ENCODE measurements around the gene UCN2.

Gene UCN2

GRCh38 chr3:48563382-48563918 lies at the start of gene UCN2:
Gene UCN2 (minus strand): TSS chr3:48563781. CDS start chr3:48563124, 657 bp downstream.
- H3K27ac Mint-ChIP-seq: peak within 1 kb of the TSS in 1 of 2 donors; percentile 51
- no peak for DNase-seq
- no peaks in the 10 kb centered on the region for H3K27me3 Mint-ChIP-seq
- no peak within 1 kb of the TSS for H3K4me3 Mint-ChIP-seq
- no peak for ATAC-seq
- H3K4me1 Mint-ChIP-seq: peaks cover 40% of the 10 kb centered on the region
- no peaks in the 10 kb centered on the region for H3K9me3 Mint-ChIP-seq

- Mint-ChIP-seq H3K27me3 (no peaks in the 10 kb centered on the region), H3K4me1 (peaks cover 29% of the 10 kb centered on the region), H3K4me3 (no peak overlapping the region), H3K9me3 (peaks cover 3 to 6% of the 10 kb centered on the region in 2 donors), H3K27ac (peak overlapping the region in 1 of 2 donors; percentile 64)
- DNase-seq (no peak), ATAC-seq (no peak)
Measured at GRCh38 chr3:48612309-48612708, 48.7 kb upstream of the UCN2 start.

- peak within 1 kb of the TSS; percentile 99 for H3K27ac Mint-ChIP-seq
- ATAC-seq (peak; percentile 99), DNase-seq (peak; percentile 93 to 95)
- no peaks in the 10 kb centered on the region for H3K9me3 Mint-ChIP-seq
- peaks cover 26% of the 10 kb centered on the region for H3K4me1 Mint-ChIP-seq
- peak within 1 kb of the TSS; percentile 97 to 99 for H3K4me3 Mint-ChIP-seq
- no peaks in the 10 kb centered on the region for H3K27me3 Mint-ChIP-seq
Measured at GRCh38 chr3:48609088-48610005, 45.8 kb upstream of the UCN2 start, which contains the start of gene UQCRC1. Gene UQCRC1 (minus strand): TSS chr3:48609646. CDS start chr3:48609620, 26 bp downstream.

- no peak for DNase-seq
- Mint-ChIP-seq H3K4me3 (no peak overlapping the region), H3K4me1 (peaks cover 16% of the 10 kb centered on the region), H3K27ac (no peak overlapping the region), H3K9me3 (no peaks in the 10 kb centered on the region), H3K27me3 (no peaks in the 10 kb centered on the region)
- ATAC-seq: no peak
Measured at GRCh38 chr3:48607519-48607918, 43.9 kb upstream of the UCN2 start.

- H3K4me1 Mint-ChIP-seq: peaks cover 5% of the 10 kb centered on the region
- no peaks in the 10 kb centered on the region for H3K9me3 Mint-ChIP-seq
- no peak overlapping the region for H3K27ac Mint-ChIP-seq
- H3K27me3 Mint-ChIP-seq: no peaks in the 10 kb centered on the region
- DNase-seq: no peak
- H3K4me3 Mint-ChIP-seq: no peak overlapping the region
- no peak for ATAC-seq
Measured at GRCh38 chr3:48601622-48601994, 38.0 kb upstream of the UCN2 start.

- no peaks in the 10 kb centered on the region for H3K9me3 Mint-ChIP-seq
- ATAC-seq (no peak), DNase-seq (no peak)
- H3K27me3 Mint-ChIP-seq: peaks cover 5% of the 10 kb centered on the region
- H3K27ac Mint-ChIP-seq: no peak overlapping the region
- peaks cover 7% of the 10 kb centered on the region for H3K4me1 Mint-ChIP-seq
- no peak overlapping the region for H3K4me3 Mint-ChIP-seq
Measured at GRCh38 chr3:48600711-48601621, 37.4 kb upstream of the UCN2 start.

GRCh38 chr3:48599509-48600285 lies 36.1 kb upstream of the UCN2 start:
- H3K27me3 Mint-ChIP-seq: peaks cover 18% of the 10 kb centered on the region
- no peak overlapping the region for H3K4me3 Mint-ChIP-seq
- H3K27ac Mint-ChIP-seq: no peak overlapping the region
- DNase-seq: no peak
- ATAC-seq: no peak
- no peaks in the 10 kb centered on the region for H3K9me3 Mint-ChIP-seq
- peaks cover 11% of the 10 kb centered on the region for H3K4me1 Mint-ChIP-seq

- no peaks in the 10 kb centered on the region for H3K9me3 Mint-ChIP-seq
- H3K4me3 Mint-ChIP-seq: no peak overlapping the region
- no peak overlapping the region for H3K27ac Mint-ChIP-seq
- ATAC-seq (no peak), DNase-seq (no peak)
- H3K4me1 Mint-ChIP-seq: peaks cover 17% of the 10 kb centered on the region
- peaks cover 24% of the 10 kb centered on the region for H3K27me3 Mint-ChIP-seq
Measured at GRCh38 chr3:48599077-48599501, 35.5 kb upstream of the UCN2 start.

- DNase-seq (no peak), ATAC-seq (no peak)
- Mint-ChIP-seq H3K27me3 (peaks cover 30% of the 10 kb centered on the region), H3K4me3 (no peak overlapping the region), H3K27ac (no peak overlapping the region), H3K4me1 (peaks cover 17% of the 10 kb centered on the region), H3K9me3 (no peaks in the 10 kb centered on the region)
Measured at GRCh38 chr3:48598323-48599076, 34.9 kb upstream of the UCN2 start.

GRCh38 chr3:48597408-48597800 lies 33.8 kb upstream of the UCN2 start:
- Mint-ChIP-seq H3K9me3 (no peaks in the 10 kb centered on the region), H3K4me3 (no peak overlapping the region), H3K4me1 (peaks cover 17% of the 10 kb centered on the region), H3K27me3 (peaks cover 41% of the 10 kb centered on the region), H3K27ac (no peak overlapping the region)
- no peak for DNase-seq
- ATAC-seq: no peak

GRCh38 chr3:48596676-48597407 lies 33.3 kb upstream of the UCN2 start:
- peak; percentile 9 for ATAC-seq
- Mint-ChIP-seq H3K4me1 (peaks cover 17% of the 10 kb centered on the region), H3K27me3 (peaks cover 47% of the 10 kb centered on the region), H3K27ac (peak overlapping the region in 1 of 2 donors; percentile 21), H3K4me3 (no peak overlapping the region), H3K9me3 (no peaks in the 10 kb centered on the region)
- no peak for DNase-seq

- no peak for DNase-seq
- ATAC-seq: no peak
- Mint-ChIP-seq H3K4me3 (peak overlapping the region in 1 of 2 donors; percentile 38), H3K27me3 (peaks cover 52% of the 10 kb centered on the region), H3K4me1 (peaks cover 17% of the 10 kb centered on the region), H3K9me3 (no peaks in the 10 kb centered on the region), H3K27ac (peak overlapping the region in 1 of 2 donors; percentile 21)
Measured at GRCh38 chr3:48596157-48596556, 32.6 kb upstream of the UCN2 start.

GRCh38 chr3:48595526-48596121 lies 32.0 kb upstream of the UCN2 start:
- DNase-seq (no peak), ATAC-seq (peak; percentile 6)
- Mint-ChIP-seq H3K4me1 (peaks cover 17% of the 10 kb centered on the region), H3K27ac (peak overlapping the region in 1 of 2 donors; percentile 21), H3K27me3 (peaks cover 57% of the 10 kb centered on the region), H3K9me3 (no peaks in the 10 kb centered on the region), H3K4me3 (peak overlapping the region in 1 of 2 donors; percentile 62)

All from stimulated activated naive CD8-positive, alpha-beta T cell treated with anti-CD3 and anti-CD28 coated beads, Interleukin-15, amount 100 ng/mL, for 72 hours (primary cell).